ELF-1 (cell line): ENCODE results near the gene ZNF292.
"Not testable (repeated sequence)": the region's sequence is repeated elsewhere in the genome, so short reads cannot be mapped to it uniquely, and the experiment has no call there.

Experiments used
- DNase-seq: peaks from one replicate; pipeline ENCODE4 v3.0.0-alpha.2; 2016; ENCODE audit warnings: low read depth, low spot score

The ZNF292 gene

GRCh38 chr6:87212596-87212995, 57.2 kb downstream of the ZNF292 start:
- no peak for DNase-seq

DNA sequence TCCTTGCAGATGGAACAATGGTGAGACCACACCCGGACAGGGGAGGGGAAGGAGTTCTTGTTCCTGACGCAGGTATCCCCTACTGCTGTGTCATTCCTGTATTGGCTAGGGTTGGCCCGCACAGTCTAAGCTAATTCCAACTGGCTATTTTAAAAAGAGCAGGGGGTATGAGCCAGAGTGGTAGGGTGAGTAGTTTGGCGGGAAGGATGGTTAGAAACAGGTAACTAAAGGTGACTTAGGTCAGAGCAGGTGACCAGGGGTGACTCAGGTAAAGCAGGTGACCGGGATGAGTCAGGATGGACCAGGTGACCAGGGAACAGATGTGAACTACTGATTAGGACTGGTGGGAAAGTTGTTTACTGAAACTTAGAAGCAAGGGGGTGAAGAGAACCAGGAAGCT, 58.0 kb downstream of the ZNF292 start:
- peak; percentile 52 for DNase-seq

GRCh38 chr6:87214831-87215230, 59.5 kb downstream of the ZNF292 start:
- no peak for DNase-seq

DNA sequence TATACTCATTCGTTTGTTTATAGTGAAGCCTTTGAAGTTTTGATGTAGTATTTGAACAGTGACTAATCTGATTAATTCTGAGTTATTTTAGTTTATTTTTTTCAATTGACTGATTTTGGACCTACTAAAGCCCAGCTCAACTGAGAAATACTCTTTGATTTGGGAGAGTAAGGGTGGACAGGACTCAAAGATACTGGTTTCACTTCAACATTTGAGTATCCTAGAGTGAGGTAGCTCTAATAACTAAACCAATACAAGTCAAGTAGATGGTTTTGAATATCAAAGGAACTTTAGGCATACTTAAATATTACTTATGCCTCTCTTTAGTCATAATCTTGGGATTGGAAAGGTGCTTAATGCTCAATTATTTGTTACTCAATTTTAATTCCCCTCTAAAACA, 65.6 kb downstream of the ZNF292 start:
- no peak for DNase-seq

GRCh38 chr6:87222676-87223075, 67.3 kb downstream of the ZNF292 start:
- DNase-seq: no peak

DNA sequence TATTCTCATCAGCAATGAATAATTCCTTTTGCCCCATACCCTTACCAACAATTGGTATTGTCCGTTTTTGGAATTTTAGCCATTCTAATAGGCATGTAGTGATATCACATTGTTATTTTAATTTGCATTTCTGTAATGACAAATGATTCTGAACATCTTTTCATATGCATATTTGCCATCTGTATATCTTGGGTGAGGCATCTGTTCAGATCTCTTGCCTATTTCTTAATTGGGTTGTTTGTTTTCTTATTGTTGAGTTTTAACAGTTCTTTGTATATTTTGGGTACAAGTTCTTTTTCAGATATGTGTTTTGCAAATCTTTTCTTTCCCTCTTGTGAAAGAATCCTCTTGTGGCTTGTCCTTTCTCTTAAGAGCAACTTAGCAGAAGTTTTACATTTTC, 69.6 kb downstream of the ZNF292 start:
- DNase-seq: no peak

- no peak for DNase-seq
Measured at GRCh38 chr6:87225511-87225910, 70.1 kb downstream of the ZNF292 start.

GRCh38 chr6:87225937-87226336, 70.6 kb downstream of the ZNF292 start:
- DNase-seq: no peak

- DNase-seq: no peak
Measured at GRCh38 chr6:87230801-87231200, 75.4 kb downstream of the ZNF292 start.

GRCh38 chr6:87237804-87238203, 82.4 kb downstream of the ZNF292 start:
- no peak for DNase-seq

DNA sequence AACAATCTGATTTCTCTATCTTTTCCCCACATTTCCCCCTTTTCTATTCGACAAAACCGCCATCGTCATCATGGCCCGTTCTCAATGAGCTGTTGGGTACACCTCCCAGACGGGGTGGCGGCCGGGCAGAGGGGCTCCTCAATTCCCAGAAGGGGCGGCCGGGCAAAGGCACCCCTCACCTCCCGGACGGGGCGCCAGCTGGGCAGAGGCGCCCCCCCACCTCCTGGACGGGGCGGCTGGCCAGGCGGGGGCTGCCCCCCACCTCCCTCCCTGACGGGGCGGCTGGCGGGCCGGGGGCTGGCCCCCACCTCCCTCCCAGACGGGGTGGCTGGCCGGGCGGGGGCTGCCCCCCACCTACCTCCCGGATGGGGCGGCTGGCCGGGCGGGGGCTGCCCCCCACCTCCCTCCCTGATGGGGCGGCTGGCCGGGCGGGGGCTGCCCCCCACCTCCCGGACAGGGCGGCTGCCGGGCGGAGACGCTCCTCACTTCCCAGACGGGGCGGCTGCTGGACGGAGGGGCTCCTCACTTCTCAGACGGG, 83.8 kb downstream of the ZNF292 start:
- not testable (repeated sequence) for DNase-seq

DNA sequence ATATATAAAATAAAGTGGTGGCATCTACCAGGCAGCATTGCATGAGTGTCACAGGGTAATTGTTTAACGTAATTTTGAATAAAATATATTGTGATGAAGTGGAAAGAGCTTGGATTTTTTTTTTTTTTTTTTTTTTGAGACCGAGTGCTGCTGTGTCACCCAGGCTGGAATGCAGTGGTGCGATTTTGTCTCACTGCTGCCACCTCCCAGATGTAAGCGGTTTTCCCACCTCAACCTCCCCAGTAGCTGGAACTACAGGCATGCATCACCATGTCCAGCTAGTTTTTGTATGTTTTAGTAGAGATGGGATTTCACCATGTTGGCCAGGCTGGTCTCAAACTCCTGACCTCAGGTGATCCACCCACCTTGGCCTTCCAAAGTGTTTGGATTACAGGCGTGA, 85.9 kb downstream of the ZNF292 start:
- DNase-seq: peak; percentile 29

DNA sequence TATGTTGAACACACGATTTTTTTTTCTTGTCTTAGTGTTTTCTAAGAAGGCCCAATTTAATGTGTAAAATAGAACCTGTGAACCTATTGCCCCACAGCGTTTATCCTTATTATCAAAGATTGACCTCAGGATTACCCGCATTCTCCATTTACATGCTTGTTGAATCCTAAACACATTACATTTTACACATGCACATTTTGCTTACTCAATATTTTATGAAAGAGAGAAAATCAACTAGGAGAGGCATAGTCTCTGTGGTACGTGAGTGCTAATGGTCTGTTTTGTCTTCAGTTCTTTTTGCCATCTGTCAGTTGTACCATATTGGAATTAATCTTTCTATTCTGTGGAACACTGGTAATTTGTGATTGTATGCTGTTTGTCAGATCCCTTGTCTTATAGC, 86.9 kb downstream of the ZNF292 start:
- DNase-seq: no peak

GRCh38 chr6:87243812-87244211, 88.4 kb downstream of the ZNF292 start:
- DNase-seq: no peak

- DNase-seq: no peak
Measured at GRCh38 chr6:87244380-87244779, 89.0 kb downstream of the ZNF292 start.

- DNase-seq: no peak
Measured at GRCh38 chr6:87250019-87250418, 94.7 kb downstream of the ZNF292 start.

GRCh38 chr6:87251225-87251624, 95.9 kb downstream of the ZNF292 start:
- DNase-seq: no peak

DNA sequence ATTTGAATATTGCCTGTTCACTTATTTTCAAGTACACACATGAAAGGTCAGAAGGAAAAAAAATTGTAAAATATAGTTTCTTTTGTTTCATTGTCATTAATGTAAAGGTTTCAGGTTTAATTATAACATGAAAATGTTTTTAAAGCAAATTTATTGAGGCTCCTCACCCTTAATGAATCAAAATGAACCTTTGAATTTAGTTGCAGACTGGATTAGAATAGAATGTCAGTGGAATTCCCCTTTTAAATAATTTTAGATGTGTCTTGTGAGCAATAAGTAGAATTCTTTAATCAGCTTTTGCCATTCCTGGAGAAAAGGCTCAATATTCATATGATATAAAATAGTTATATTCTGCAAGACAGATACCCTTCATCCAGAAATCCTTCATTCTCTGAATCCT, 96.4 kb downstream of the ZNF292 start:
- DNase-seq: no peak

GRCh38 chr6:87257046-87257445, 101.7 kb downstream of the ZNF292 start:
- no peak for DNase-seq

GRCh38 chr6:87257565-87257964, 102.2 kb downstream of the ZNF292 start:
- no peak for DNase-seq

DNA sequence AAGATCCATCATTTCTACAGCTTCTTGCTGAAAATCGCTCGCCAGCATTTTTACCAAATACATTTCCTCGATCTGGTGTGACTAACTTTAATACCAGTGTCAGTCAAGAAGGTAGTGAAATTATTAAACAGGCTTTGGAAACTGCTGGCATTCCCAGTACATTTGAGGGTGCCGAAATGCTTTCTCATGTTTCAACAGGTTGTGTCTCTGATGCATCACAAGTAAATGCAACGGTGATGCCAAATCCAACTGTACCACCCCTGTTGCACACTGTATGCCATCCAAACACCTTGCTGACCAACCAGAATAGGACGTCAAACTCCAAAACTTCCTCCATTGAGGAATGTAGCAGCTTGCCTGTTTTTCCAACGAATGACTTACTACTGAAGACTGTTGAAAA, 102.6 kb downstream of the ZNF292 start:
- DNase-seq: no peak

- DNase-seq: no peak
Measured at GRCh38 chr6:87259791-87260190, 104.4 kb downstream of the ZNF292 start.

- DNase-seq: no peak
Measured at GRCh38 chr6:87261534-87261933, 106.2 kb downstream of the ZNF292 start.

- no peak for DNase-seq
Measured at GRCh38 chr6:87264481-87264880, 109.1 kb downstream of the ZNF292 start.
